Smooth muscle cell (in vitro differentiated cells): ENCODE data around the gene TP53. TPM values are rescaled to one million over a fixed set of nuclear protein-coding genes. Genes with fewer than 3 reads are reported as not detected.
A peak's percentile ranks its signal among the peaks of the same experiment; 100 is the strongest.

ENCODE experiments used
- DNase-seq: peaks from one replicate; lab custom pipeline; 2025; ENCODE audit not compliant: unreplicated experiment; lab: John Stamatoyannopoulos, UW
- H2AFZ ChIP-seq: fragments of 200-600 bp; sonication (generic); 2 replicates; pipeline ENCODE4 v1.6.0; 2016; ENCODE audit warnings: antibody characterized with exemption, low read depth, mild to moderate bottlenecking
- H3F3A ChIP-seq: fragments of 200-600 bp; sonication (generic); 2 replicates; pipeline ENCODE4 v1.6.0; 2017; ENCODE audit warnings: antibody characterized with exemption, low read depth
- H3K27ac ChIP-seq: fragments of 200-600 bp; sonication (generic); 2 replicates; pipeline ENCODE4 v1.5.1; 2016; ENCODE audit warnings: low read depth, mild to moderate bottlenecking
- H3K27me3 ChIP-seq: fragments of 200-600 bp; sonication (generic); 2 replicates; pipeline ENCODE4 v1.6.1; 2016; ENCODE audit warnings: low read depth, mild to moderate bottlenecking
- H3K36me3 ChIP-seq: fragments of 200-600 bp; sonication (generic); 2 replicates; pipeline ENCODE4 v1.5.1; 2016; ENCODE audit warnings: low read depth
- H3K4me1 ChIP-seq: fragments of 200-600 bp; sonication (generic); 2 replicates; pipeline ENCODE4 v1.5.1; 2016; ENCODE audit warnings: low read depth
- H3K4me2 ChIP-seq: fragments of 200-600 bp; sonication (generic); 2 replicates; pipeline ENCODE4 v1.6.0; 2016; ENCODE audit warnings: mild to moderate bottlenecking
- H3K4me3 ChIP-seq: fragments of 200-600 bp; sonication (generic); 2 replicates; pipeline ENCODE4 v1.5.1; 2016; ENCODE audit warnings: mild to moderate bottlenecking
- H3K79me2 ChIP-seq: fragments of 200-600 bp; sonication (generic); 2 replicates; pipeline ENCODE4 v1.6.0; 2016; ENCODE audit warnings: low read depth, mild to moderate bottlenecking
- H3K9ac ChIP-seq: fragments of 200-600 bp; sonication (generic); 2 replicates; pipeline ENCODE4 v1.6.0; 2016; ENCODE audit warnings: low read depth
- H3K9me3 ChIP-seq: fragments of 200-600 bp; sonication (generic); replicated peaks from 2 replicates; pipeline ENCODE4 v1.5.1; 2016; ENCODE audit warnings: low read depth
- H4K20me1 ChIP-seq: fragments of 200-600 bp; sonication (generic); 2 replicates; pipeline ENCODE4 v1.6.0; 2016; ENCODE audit warnings: low read depth
- CTCF ChIP-seq: fragments of 200-600 bp; sonication (generic); IDR thresholded peaks from 2 replicates; pipeline ENCODE4 v1.5.1; 2017; ENCODE audit warnings: borderline replicate concordance, mild to moderate bottlenecking, antibody characterized with exemption; ENCODE audit not compliant: insufficient read depth, poor library complexity, severe bottlenecking
- WGBS: methylation state at CpG from one replicate; pipeline ENCODE4 v1.1.7; 2016; ENCODE audit warnings: low lambda C conversion rate; 5-methylcytosine and 5-hydroxymethylcytosine counted together
- polyA plus RNA-seq: library from polyadenylated mRNA; unstranded; fragments of >200 nt; fragmentation: Nextera tagmentation; extraction: Ambion mirVana; gene quantifications from 2 replicates; pipeline ENCODE4 v1.2.1, GENCODE V29; 2016
- total RNA-seq: library from RNA; depleted of rRNA; stranded (reverse); fragments of >200 nt; gene quantifications from 2 replicates; pipeline ENCODE4 v1.2.3, GENCODE V29; 2014

The TP53 gene
- total and polyA plus RNA-seq, 2 experiments from 2014 or later, result 21.1 to 55.1 TPM

DNA sequence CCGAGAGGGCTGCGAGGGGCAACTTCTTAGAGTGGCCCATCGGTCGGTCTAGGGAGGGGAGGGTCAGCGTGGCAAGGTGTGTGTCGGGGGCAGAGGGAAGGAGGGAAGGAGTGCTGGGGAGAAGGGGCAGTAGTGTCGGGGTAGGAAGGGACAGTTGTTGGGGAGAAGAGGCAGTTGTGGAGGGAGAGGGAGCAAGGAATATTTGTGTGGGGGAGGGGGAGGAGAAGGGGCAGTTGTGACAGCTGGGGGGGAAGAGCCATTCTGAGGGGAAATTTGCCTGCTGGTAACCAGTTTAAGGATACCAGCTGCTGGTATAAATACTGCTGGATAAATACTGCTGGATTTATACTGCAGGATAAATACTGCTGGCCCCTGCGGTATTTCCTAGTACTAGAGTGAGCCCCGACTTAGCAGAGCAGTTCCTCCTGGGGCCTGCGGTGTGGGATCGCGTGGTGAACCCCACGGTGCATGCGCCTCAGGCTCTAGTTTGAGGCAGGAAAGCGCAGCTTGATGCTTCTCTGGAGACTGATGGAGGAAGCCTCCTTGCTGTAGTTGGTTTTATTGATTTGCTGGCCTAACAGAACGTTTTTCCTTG lies 30.6 kb upstream of the TP53 start:
- Histone ChIP-seq H3K79me2 (no peaks in the 10 kb centered on the region), H3K9me3 (no peaks in the 10 kb centered on the region), H3K4me3 (peak overlapping the region; percentile 62), H3K27ac (no peak overlapping the region), H4K20me1 (no peaks in the 10 kb centered on the region), H3F3A (no peaks in the 10 kb centered on the region), H3K4me2 (peak overlapping the region; percentile 92), H3K9ac (no peak overlapping the region), H3K27me3 (peaks cover 16% of the 10 kb centered on the region), H3K36me3 (no peaks in the 10 kb centered on the region), H3K4me1 (peaks cover 10% of the 10 kb centered on the region), H2AFZ (peak overlapping the region; percentile 76)
- no peak for DNase-seq
- 15% methylated on average over 11 of the region's 16 CpGs for WGBS
- no peak for TF ChIP-seq CTCF

- peak; percentile 54 for TF ChIP-seq CTCF
- H3F3A ChIP-seq, result peaks cover 3% of the 10 kb centered on the region
These were observed 29.8 kb upstream of the TP53 start, which contains the start of gene DNAH2 for GRCh38 chr17:7716901-7717755. Gene DNAH2 (plus strand): TSS chr17:7717744. CDS start chr17:7719735, 1,991 bp downstream.

DNA sequence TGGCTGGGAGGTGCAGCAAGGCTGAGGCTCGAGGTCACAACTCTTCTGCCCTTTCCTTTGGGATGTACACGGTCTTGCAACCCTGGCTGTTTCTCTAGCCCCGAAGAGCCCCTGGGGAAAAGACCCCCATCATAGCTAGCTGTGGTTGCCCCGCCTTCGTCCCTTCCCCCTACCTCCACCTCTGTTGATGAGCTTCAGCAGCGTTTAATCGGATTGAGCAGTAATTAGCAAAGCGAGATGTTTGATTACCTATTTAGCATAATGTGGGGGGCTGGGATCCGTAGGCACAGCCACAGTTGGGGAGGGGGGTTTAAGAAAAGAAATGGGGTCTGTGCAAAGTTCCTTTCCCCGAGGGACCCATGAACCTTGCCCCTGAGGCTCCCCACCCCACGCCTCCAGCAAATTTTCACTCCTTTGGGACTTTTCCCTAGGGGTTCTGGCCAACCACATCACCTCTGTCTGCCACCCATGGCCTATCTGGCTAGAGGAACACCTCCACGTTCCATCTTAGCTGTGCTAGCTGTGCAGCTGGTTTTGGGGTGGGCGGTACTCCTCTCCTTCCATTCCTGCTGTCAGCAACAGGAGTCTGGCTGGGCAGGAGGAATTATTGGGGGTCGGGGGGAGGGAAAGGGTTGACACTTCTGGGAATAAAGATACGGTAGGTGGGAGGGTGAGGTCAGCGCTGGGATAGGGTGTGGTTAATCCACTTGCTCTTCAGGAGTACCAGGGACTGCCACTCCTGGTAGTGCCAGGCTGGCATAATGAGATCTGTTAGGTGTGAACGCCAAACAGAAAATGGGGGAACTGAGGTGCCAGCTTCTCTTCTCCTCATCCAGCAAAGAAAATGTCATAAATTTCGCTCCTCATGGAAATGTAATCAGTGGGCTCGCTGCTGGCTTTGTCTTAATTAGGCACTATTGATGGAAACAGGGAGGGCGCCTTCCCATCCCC lies 28.9 kb upstream of the TP53 start:
- H2AFZ ChIP-seq, result peak overlapping the region; percentile 76
- no peaks in the 10 kb centered on the region for H4K20me1 ChIP-seq
- H3K4me2 ChIP-seq, result peak overlapping the region; percentile 92
- H3K27ac ChIP-seq, result no peak overlapping the region
- peak overlapping the region; percentile 62 for H3K4me3 ChIP-seq
- H3K79me2 ChIP-seq, result no peaks in the 10 kb centered on the region
- TF ChIP-seq CTCF, result no peak
- no peak for DNase-seq
- H3K9me3 ChIP-seq, result no peaks in the 10 kb centered on the region
- H3K27me3 ChIP-seq, result peaks cover 30% of the 10 kb centered on the region
- 56% methylated on average over 20 of the region's 20 CpGs for WGBS
- peaks cover 3% of the 10 kb centered on the region for H3F3A ChIP-seq
- H3K9ac ChIP-seq, result peak overlapping the region; percentile 3
- H3K4me1 ChIP-seq, result peaks cover 16% of the 10 kb centered on the region
- H3K36me3 ChIP-seq, result no peaks in the 10 kb centered on the region

More at GRCh38 chr17:7716901-7717755, 29.8 kb upstream of the TP53 start, which contains the start of gene DNAH2:
- Histone ChIP-seq H3K79me2 (no peaks in the 10 kb centered on the region), H3K4me2 (peak within 1 kb of the TSS; percentile 92), H3K4me1 (peaks cover 16% of the 10 kb centered on the region), H3K36me3 (no peaks in the 10 kb centered on the region), H3K9ac (peak within 1 kb of the TSS; percentile 3), H4K20me1 (no peaks in the 10 kb centered on the region), H3K4me3 (peak within 1 kb of the TSS; percentile 62), H2AFZ (peak within 1 kb of the TSS; percentile 76), H3K27me3 (peaks cover 21% of the 10 kb centered on the region), H3K9me3 (no peaks in the 10 kb centered on the region), H3K27ac (no peak within 1 kb of the TSS)
- DNase-seq, result peak; percentile 89
- WGBS, result under 1% methylated on average over 42 of the region's 64 CpGs
